IMR-90 (cell line): ENCODE results near the gene P2RY2. TPM values are rescaled to one million over a fixed set of nuclear protein-coding genes. Genes with fewer than 3 reads are reported as not detected.

Experiments used
- ATAC-seq: fragments of 200-7000 bp; cut with Tn5 transposase; 2 replicates; pipeline ENCODE4 v1.9.1; 2020; ENCODE audit warnings: low read depth, mild to moderate bottlenecking, moderate library complexity
- BruUV-seq: library from RNA; stranded (reverse); fragments of 400-500 nt; replicated peaks from 2 replicates; lab custom pipeline; 2021; lab: Mats Ljungman, UMichigan
- CTCF ChIA-PET: fragments of 300-600 bp; formaldehyde crosslinking; extraction: SDS; loops from one replicate; lab custom pipeline; 2021; ENCODE audit warnings: antibody characterized with exemption; lab: Yijun Ruan, JAX
- POLR2A ChIA-PET: fragments of 300-600 bp; sonication (Branson Sonifier 250); formaldehyde crosslinking; loops from one replicate; lab custom pipeline; 2022; ENCODE audit warnings: antibody characterized with exemption; ENCODE audit not compliant: unreplicated experiment; lab: Charles Lee
- DNase-seq: peaks from one replicate; pipeline ENCODE4 v3.0.0; 2013
- H2AFZ ChIP-seq: replicated peaks from 2 replicates; pipeline ENCODE3; 2013; ENCODE audit warnings: low read length, mild to moderate bottlenecking; ENCODE audit not compliant: poor library complexity
- H2AK5ac ChIP-seq: 2 replicates; pipeline ENCODE4 v1.6.1; 2013; ENCODE audit warnings: low read depth, low read length, inconsistent platforms
- H2AK9ac ChIP-seq: replicated peaks from 2 replicates; pipeline ENCODE3; 2013; ENCODE audit warnings: mild to moderate bottlenecking, low read depth, low read length, moderate library complexity; ENCODE audit not compliant: poor library complexity
- H2BK120ac ChIP-seq: 2 replicates; pipeline ENCODE4 v1.6.1; 2013; ENCODE audit warnings: low read depth, low read length, inconsistent platforms
- H2BK15ac ChIP-seq: 3 replicates; pipeline ENCODE4 v1.6.1; 2013; ENCODE audit warnings: low read depth, low read length, inconsistent platforms
- H2BK20ac ChIP-seq: 2 replicates; pipeline ENCODE4 v1.6.1; 2013; ENCODE audit warnings: low read depth, mild to moderate bottlenecking, inconsistent platforms, low read length, moderate library complexity
- H2BK5ac ChIP-seq: 2 replicates; pipeline ENCODE4 v1.6.1; 2013; ENCODE audit warnings: mild to moderate bottlenecking, low read depth, low read length, inconsistent platforms; ENCODE audit not compliant: poor library complexity, severe bottlenecking
- H3K14ac ChIP-seq: replicated peaks from 2 replicates; pipeline ENCODE4 v1.6.1; 2013; ENCODE audit warnings: low read depth, low read length, inconsistent platforms
- H3K18ac ChIP-seq: 2 replicates; pipeline ENCODE4 v1.6.1; 2013; ENCODE audit warnings: low read depth, low read length, control low read depth
- H3K23ac ChIP-seq: 2 replicates; pipeline ENCODE4 v1.6.1; 2013; ENCODE audit warnings: low read depth, low read length, inconsistent platforms
- H3K27ac ChIP-seq: 2 replicates; pipeline ENCODE4 v1.5.1; 2013; ENCODE audit warnings: mild to moderate bottlenecking, control low read depth, low read length; ENCODE audit not compliant: insufficient read depth
- H3K27me3 ChIP-seq: 2 replicates; pipeline ENCODE4 v1.6.1; 2013; ENCODE audit warnings: low read length; ENCODE audit not compliant: control insufficient read depth, insufficient read depth
- H3K36me3 ChIP-seq: 2 replicates; pipeline ENCODE4 v1.6.1; 2013; ENCODE audit warnings: low read length, mixed read lengths; ENCODE audit not compliant: control insufficient read depth, insufficient read depth
- H3K4ac ChIP-seq: 2 replicates; pipeline ENCODE4 v1.6.1; 2013; ENCODE audit warnings: low read depth, low read length, inconsistent platforms
- H3K4me1 ChIP-seq: 2 replicates; pipeline ENCODE4 v1.6.1; 2013; ENCODE audit warnings: low read length, mixed read lengths; ENCODE audit not compliant: control insufficient read depth, insufficient read depth
- H3K4me2 ChIP-seq: 2 replicates; pipeline ENCODE4 v1.6.1; 2013; ENCODE audit warnings: low read depth, mild to moderate bottlenecking, control low read depth, low read length, moderate library complexity
- H3K4me3 ChIP-seq: 2 replicates; pipeline ENCODE4 v1.5.1; 2013; ENCODE audit warnings: low read depth, mild to moderate bottlenecking, control low read depth, low read length, moderate library complexity; ENCODE audit not compliant: insufficient read depth
- H3K56ac ChIP-seq: 2 replicates; pipeline ENCODE4 v1.6.1; 2013; ENCODE audit warnings: low read length, inconsistent platforms; ENCODE audit not compliant: insufficient read depth; ENCODE audit errors: extremely low read depth
- H3K79me1 ChIP-seq, 2 experiments: 2 replicates each; pipeline ENCODE4 v1.6.1; 2013; ENCODE audit warnings: low read length in 2 of 2, inconsistent platforms in 1 of 2, low read depth in 1 of 2
- H3K9ac ChIP-seq: 2 replicates; pipeline ENCODE4 v1.6.1; 2013; ENCODE audit warnings: low read depth, low read length, control low read depth
- H3K9me1 ChIP-seq: 2 replicates; pipeline ENCODE4 v1.6.1; 2013; ENCODE audit warnings: low read length, inconsistent platforms; ENCODE audit not compliant: insufficient read depth
- H3K9me3 ChIP-seq: 2 replicates; pipeline ENCODE4 v1.6.1; 2013; ENCODE audit warnings: low read length; ENCODE audit not compliant: control insufficient read depth, insufficient read depth
- H4K20me1 ChIP-seq: 2 replicates; pipeline ENCODE4 v1.6.1; 2013; ENCODE audit warnings: low read length, inconsistent platforms; ENCODE audit not compliant: insufficient read depth
- H4K5ac ChIP-seq: 2 replicates; pipeline ENCODE4 v1.6.1; 2013; ENCODE audit warnings: mild to moderate bottlenecking, low read depth, low read length, control low read depth
- H4K8ac ChIP-seq, 2 experiments: 2 replicates each; pipeline ENCODE4 v1.6.1; 2013; ENCODE audit warnings: low read depth in 2 of 2, low read length in 2 of 2, control low read depth in 1 of 2, inconsistent platforms in 1 of 2
- H4K91ac ChIP-seq: 2 replicates; pipeline ENCODE4 v1.6.1; 2013; ENCODE audit warnings: low read depth, low read length, inconsistent platforms; ENCODE audit not compliant: insufficient read depth
- CEBPB ChIP-seq: IDR thresholded peaks from 2 replicates; pipeline ENCODE4 v1.6.1; 2012; ENCODE audit warnings: low read depth, low read length, improper control_type of control experiment
- FOS ChIP-seq: fragments of 150-350 bp; IDR thresholded peaks from 2 replicates; pipeline ENCODE4 v1.6.1; 2016; ENCODE audit warnings: low read depth, low read length
- SMC3 ChIP-seq: fragments of 150-350 bp; IDR thresholded peaks from 2 replicates; pipeline ENCODE4 v1.6.1; 2016; ENCODE audit warnings: low read depth, mild to moderate bottlenecking, antibody characterized with exemption, low read length, moderate library complexity
- WGBS, 2 experiments: methylation state at CpG; one replicate each; pipeline versions ENCODE4 v1.1.5 to v1.1.7; 2013; ENCODE audit warnings: missing lambda C conversion rate in 2 of 2; ENCODE audit not compliant: insufficient read length in 1 of 2; ENCODE audit errors: extremely low coverage in 2 of 2; 5-methylcytosine and 5-hydroxymethylcytosine counted together
- dilution Hi-C: fragments of 300-500 bp; cut with HindIII; formaldehyde crosslinking; loops from one replicate; pipeline ENCODE4 v1.14.3; 2018; ENCODE audit warnings: low sequenced_read_pairs; ENCODE audit not compliant: unreplicated experiment
- in situ Hi-C: fragments of 300-500 bp; cut with MboI; formaldehyde crosslinking; loops from 3 replicates; pipeline ENCODE4 v1.14.3; 2019; ENCODE audit warnings: low sequenced_read_pairs, inconsistent platforms, mixed read lengths
- intact Hi-C: fragments of 100-400 bp; cut with micrococcal nuclease; formaldehyde crosslinking; loops from 2 replicates; pipeline ENCODE4 v1.10.0; 2022
- polyA plus RNA-seq, 3 experiments: library from polyadenylated mRNA; depleted of rRNA; stranded (reverse); fragments of >200 nt; gene quantifications; 2 replicates each; pipeline ENCODE4 v1.2.3, GENCODE V29; 2012; ENCODE audit warnings: low replicate concordance in 1 of 3
- total RNA-seq: library from RNA; depleted of rRNA; stranded (reverse); fragments of >200 nt; gene quantifications from 2 replicates; pipeline ENCODE4 v1.2.3, GENCODE V29; 2012

Gene P2RY2
- total and polyA plus RNA-seq, 2 of the 4 experiments (the other 2 are of a cell fraction) = not detected

GRCh38 chr11:73272680-73273038 is 54.6 kb downstream of the P2RY2 start:
- no TSS peak for BruUV-seq
- no peak overlapping the region for H4K5ac ChIP-seq
- H3K4me3 ChIP-seq = no peak overlapping the region
- dilution Hi-C loops = no loop called here
- ChIA-PET CTCF (interaction anchor here (0.6 to 1.3 kb wide), 4 partner anchors 14 to 551 kb away, joined by 3 to 4 read pairs (median 4); no protein-coding TSS in a partner anchor), POLR2A (no interaction called here)
- no peak overlapping the region for H3K56ac ChIP-seq
- 100% methylated on average over 3 of the region's 7 CpGs; no CpG with 5 or more reads in 1 of the 2 experiments for WGBS, 2 experiments
- H2BK15ac ChIP-seq = no peak overlapping the region
- H2AK9ac ChIP-seq = no peak overlapping the region
- no peak overlapping the region for H3K27ac ChIP-seq
- no peak overlapping the region for H4K8ac ChIP-seq
- H3K14ac ChIP-seq = no peak overlapping the region
- no peak overlapping the region for H3K18ac ChIP-seq
- H4K20me1 ChIP-seq = no peaks in the 10 kb centered on the region
- in situ Hi-C loops = no loop called here
- peaks cover 44% of the 10 kb centered on the region for H3K27me3 ChIP-seq
- no peak overlapping the region for H2BK5ac ChIP-seq
- H3K4me2 ChIP-seq = no peak overlapping the region
- H3K36me3 ChIP-seq = no peaks in the 10 kb centered on the region
- H3K79me1 ChIP-seq = no peaks in the 10 kb centered on the region
- TF ChIP-seq CEBPB = no peak
- TF ChIP-seq SMC3 = no peak
- TF ChIP-seq FOS = no peak
- H3K23ac ChIP-seq = no peak overlapping the region
- no peak for ATAC-seq
- intact Hi-C loops = no loop called here
- no peak overlapping the region for H2AFZ ChIP-seq
- H3K4ac ChIP-seq = no peak overlapping the region
- no peak overlapping the region for H2AK5ac ChIP-seq
- H3K4me1 ChIP-seq = no peaks in the 10 kb centered on the region
- no peaks in the 10 kb centered on the region for H3K9me3 ChIP-seq
- no peak overlapping the region for H3K9ac ChIP-seq
- H2BK20ac ChIP-seq = no peak overlapping the region
- no peaks in the 10 kb centered on the region for H3K9me1 ChIP-seq
- DNase-seq = no peak
- H4K91ac ChIP-seq = no peak overlapping the region
- no peak overlapping the region for H2BK120ac ChIP-seq
